ENCODE measurements around the gene PTBP2. TPM values are rescaled to one million over a fixed set of nuclear protein-coding genes. Genes with fewer than 3 reads are reported as not detected.

PTBP2 gene
- total and polyA plus RNA-seq, 10 of the 15 experiments (the other 5 are each of a cell fraction or from before 2014, with no cell fraction given) = 5.8 to 17.5 (median 11.1) TPM

DNA sequence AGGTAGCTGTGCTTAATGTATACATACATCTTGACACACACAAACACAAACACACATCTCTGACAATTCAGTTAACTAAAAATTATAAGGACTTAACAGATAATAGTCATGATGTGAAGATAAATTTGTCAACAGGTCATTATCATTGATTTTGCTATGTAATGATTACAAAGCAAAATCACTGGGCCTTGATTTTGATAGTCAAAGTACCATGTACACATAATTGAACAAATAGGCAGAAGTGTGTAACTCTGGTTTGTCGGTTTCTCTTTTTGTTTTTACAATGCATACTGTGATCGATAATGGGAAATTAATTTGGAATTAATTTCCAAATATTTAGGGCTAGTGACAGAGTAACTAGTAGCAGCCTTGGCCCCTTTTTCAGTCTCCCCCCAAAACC lies 30.8 kb downstream of the PTBP2 start (continued):
- TF ChIP-seq CBX3 (IDR thresholded peaks at IDR 0.05; ENCODE audit: borderline replicate concordance, low read depth) = no peak

DNA sequence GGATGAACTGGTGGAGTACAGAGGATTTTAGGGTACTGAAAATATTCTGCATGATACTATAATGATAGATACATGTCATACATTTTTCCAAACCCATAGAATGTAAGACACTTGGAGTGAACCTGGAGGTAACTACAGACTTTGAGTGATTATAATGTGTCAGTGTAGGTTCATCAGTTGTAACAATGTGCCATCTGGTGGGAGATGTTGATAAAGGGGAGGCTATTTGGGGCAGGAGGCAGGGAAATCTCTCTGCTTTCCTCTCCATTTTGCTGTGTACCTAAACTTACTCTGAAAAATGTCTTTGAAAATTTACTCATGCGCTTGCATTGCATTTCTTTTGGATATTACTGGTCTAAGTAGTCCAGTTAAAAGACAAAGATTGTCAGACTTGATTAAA lies 35.2 kb downstream of the PTBP2 start:
- FAIRE-seq (no peak), ATAC-seq (no peak), DNase-seq (ENCODE audit: low read depth, low spot score) (no peak)
- ChIA-PET RAD21 (ENCODE audit: unreplicated experiment) (no interaction called here), POLR2A (no interaction called here), CTCF (no interaction called here), SMC1A (ENCODE audit: uncharacterized antibody, unreplicated experiment) (no interaction called here)
- no peak overlapping the region for H3K4me3 ChIP-seq
- no peaks in the 10 kb centered on the region for H3K4me1 ChIP-seq (ENCODE audit: control insufficient read depth, insufficient read depth, low read length)
- peaks cover 4% of the 10 kb centered on the region in 2 experiments for H3K36me3 ChIP-seq (ENCODE audit: control insufficient read depth in 2 of 2, insufficient read depth in 2 of 2, low read length in 1 of 2)
- no peak overlapping the region for H2AFZ ChIP-seq (ENCODE audit: control insufficient read depth, low read depth, low read length)
- intact Hi-C loops (cut with micrococcal nuclease; ENCODE audit: unreplicated experiment) = no loop called here
- H3K27me3 ChIP-seq (replicated peaks in 1 of 2; ENCODE audit: control insufficient read depth in 2 of 2, insufficient read depth in 2 of 2, low read length in 1 of 2) = no peaks in the 10 kb centered on the region
- TF ChIP-seq TCF3 (IDR thresholded peaks at IDR 0.05; ENCODE audit: borderline replicate concordance, insufficient read depth, low read depth, low read length) (no peak), KDM1A (IDR thresholded peaks at IDR 0.05; ENCODE audit: borderline replicate concordance) (no peak), SREBF2 (IDR thresholded peaks at IDR 0.05; ENCODE audit: low read length) (no peak), SMARCA5 (IDR thresholded peaks at IDR 0.05) (no peak), TCF7 (IDR thresholded peaks at IDR 0.05; ENCODE audit: borderline replicate concordance) (no peak), EP300 (IDR thresholded peaks at IDR 0.05; ENCODE audit: borderline replicate concordance in 1 of 2, control insufficient read depth in 1 of 2, low read depth in 2 of 2, low read length in 2 of 2) (no peak), CHD2 (IDR thresholded peaks at IDR 0.05; ENCODE audit: borderline replicate concordance, low read depth, low read length) (no peak), SPI1 (IDR thresholded peaks at IDR 0.05; ENCODE audit: borderline replicate concordance, insufficient read depth, low read depth, low read length) (no peak), ATF7 (IDR thresholded peaks at IDR 0.05; ENCODE audit: low read depth) (no peak), MTA3 (IDR thresholded peaks at IDR 0.05; ENCODE audit: borderline replicate concordance, low read length) (no peak), NR2C2 (IDR thresholded peaks at IDR 0.05; ENCODE audit: borderline replicate concordance, control insufficient read depth, insufficient read length, low read depth) (no peak), SIX5 (IDR thresholded peaks at IDR 0.05; ENCODE audit: low read depth, low read length, severe bottlenecking) (no peak)
- TF ChIP-seq, protein P1, sequence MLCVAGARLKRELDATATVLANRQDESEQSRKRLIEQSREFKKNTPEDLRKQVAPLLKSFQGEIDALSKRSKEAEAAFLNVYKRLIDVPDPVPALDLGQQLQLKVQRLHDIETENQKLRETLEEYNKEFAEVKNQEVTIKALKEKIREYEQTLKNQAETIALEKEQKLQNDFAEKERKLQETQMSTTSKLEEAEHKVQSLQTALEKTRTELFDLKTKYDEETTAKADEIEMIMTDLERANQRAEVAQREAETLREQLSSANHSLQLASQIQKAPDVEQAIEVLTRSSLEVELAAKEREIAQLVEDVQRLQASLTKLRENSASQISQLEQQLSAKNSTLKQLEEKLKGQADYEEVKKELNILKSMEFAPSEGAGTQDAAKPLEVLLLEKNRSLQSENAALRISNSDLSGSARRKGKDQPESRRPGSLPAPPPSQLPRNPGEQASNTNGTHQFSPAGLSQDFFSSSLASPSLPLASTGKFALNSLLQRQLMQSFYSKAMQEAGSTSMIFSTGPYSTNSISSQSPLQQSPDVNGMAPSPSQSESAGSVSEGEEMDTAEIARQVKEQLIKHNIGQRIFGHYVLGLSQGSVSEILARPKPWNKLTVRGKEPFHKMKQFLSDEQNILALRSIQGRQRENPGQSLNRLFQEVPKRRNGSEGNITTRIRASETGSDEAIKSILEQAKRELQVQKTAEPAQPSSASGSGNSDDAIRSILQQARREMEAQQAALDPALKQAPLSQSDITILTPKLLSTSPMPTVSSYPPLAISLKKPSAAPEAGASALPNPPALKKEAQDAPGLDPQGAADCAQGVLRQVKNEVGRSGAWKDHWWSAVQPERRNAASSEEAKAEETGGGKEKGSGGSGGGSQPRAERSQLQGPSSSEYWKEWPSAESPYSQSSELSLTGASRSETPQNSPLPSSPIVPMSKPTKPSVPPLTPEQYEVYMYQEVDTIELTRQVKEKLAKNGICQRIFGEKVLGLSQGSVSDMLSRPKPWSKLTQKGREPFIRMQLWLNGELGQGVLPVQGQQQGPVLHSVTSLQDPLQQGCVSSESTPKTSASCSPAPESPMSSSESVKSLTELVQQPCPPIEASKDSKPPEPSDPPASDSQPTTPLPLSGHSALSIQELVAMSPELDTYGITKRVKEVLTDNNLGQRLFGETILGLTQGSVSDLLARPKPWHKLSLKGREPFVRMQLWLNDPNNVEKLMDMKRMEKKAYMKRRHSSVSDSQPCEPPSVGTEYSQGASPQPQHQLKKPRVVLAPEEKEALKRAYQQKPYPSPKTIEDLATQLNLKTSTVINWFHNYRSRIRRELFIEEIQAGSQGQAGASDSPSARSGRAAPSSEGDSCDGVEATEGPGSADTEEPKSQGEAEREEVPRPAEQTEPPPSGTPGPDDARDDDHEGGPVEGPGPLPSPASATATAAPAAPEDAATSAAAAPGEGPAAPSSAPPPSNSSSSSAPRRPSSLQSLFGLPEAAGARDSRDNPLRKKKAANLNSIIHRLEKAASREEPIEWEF (IDR thresholded peaks at IDR 0.05; ENCODE audit: insufficient replicate concordance, low read depth, low read length) = no peak
- in situ Hi-C loops (cut with MboI) = no loop called here
- H3K9me3 ChIP-seq (replicated peaks; ENCODE audit: control insufficient read depth, insufficient read depth, low read length) = peaks cover 3% of the 10 kb centered on the region; the same call in 1 of the 3 replicates
- no peaks in the 10 kb centered on the region for H4K20me1 ChIP-seq (ENCODE audit: control insufficient read depth, insufficient read depth)
- BruUV-seq (replicated peaks) = no TSS peak
- H3K27ac ChIP-seq (ENCODE audit: control insufficient read depth, insufficient read depth) = no peak overlapping the region
- 93% methylated on average over 1 of the region's 1 CpG for WGBS (ENCODE audit: insufficient coverage, insufficient replicate concordance, low lambda C conversion rate, missing lambda C conversion rate)
- H3K4me2 ChIP-seq (ENCODE audit: control insufficient read depth, insufficient read depth) = no peak overlapping the region
- H3K9ac ChIP-seq (ENCODE audit: control insufficient read depth, insufficient read depth, low read length) = no peak overlapping the region
- H3K79me2 ChIP-seq (ENCODE audit: control insufficient read depth, insufficient read depth, low read length) = no peaks in the 10 kb centered on the region
